Stimulated activated CD4-positive, alpha-beta T cell treated with anti-CD3 and anti-CD28 coated beads, Interleukin-12 subunit alpha, Interleukin-12 subunit beta, amount 100 ng/mL, for 48 hours (primary cell): ENCODE measurements around the gene PANX1.

Experiments
- DNase-seq, 3 donors: peaks; one replicate each; pipeline ENCODE4 v3.0.0-alpha.2; 2020; ENCODE audit warnings: low read depth in 2 of 3, low spot score in 1 of 3

Gene PANX1

DNA sequence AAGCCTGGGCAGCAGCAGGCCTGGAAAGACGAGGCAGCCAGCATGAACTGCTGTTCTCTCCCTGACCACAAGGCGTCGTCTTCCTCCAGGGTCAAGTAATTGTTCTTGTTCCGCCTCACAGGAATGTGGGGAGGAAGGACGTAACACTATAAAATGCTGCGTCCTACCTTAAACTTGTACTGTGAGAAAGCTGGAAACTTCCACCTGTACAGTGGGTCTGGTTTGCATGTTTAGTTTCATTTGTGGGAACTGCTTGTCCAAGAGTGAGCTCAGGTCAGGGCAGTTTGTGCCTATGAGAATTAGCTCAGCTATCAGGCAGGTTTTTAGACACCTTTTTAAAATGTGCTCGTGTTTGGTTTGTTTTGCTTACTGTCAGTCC lies 55.2 kb downstream of the PANX1 start:
- DNase-seq: peak in 2 of 3 donors; percentile 9 to 34

DNA sequence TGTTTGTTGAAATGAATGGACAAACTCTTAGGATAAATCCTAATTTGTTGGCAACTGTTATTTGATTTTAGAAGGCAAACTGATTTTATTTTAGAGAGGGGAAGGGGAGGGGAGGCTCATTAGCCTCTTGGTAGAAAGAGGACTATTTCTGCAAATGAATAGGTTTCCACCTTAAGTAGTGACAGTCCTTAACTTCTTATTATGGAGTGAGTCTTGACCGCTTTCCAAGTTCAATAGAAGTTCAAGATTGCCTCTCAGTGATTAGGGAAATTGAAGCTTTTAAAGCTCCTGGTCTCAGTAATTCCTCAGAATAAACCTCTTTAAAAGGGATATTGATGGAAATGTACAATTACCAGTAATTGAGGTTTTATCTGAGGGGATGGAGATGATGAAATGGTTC lies 55.7 kb downstream of the PANX1 start:
- no peak for DNase-seq

DNA sequence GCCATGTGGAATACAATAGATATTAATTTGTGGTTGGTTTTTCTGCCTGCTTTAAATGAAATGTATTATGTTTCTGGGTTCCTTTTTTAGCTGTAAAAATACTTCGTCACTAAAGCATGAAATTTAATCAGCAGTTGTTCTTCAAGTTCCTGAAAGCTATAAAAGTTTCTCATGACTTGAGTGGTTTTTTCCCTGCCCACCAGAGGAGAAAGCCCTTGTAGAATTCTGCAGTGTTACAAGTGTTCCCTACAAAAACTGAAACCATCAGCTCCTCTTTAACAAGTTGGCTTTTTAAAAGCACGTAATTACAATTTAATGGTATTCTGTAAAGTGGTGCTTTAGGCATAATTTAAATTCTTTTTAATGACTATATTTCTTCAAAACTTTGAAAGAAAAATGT lies 56.2 kb downstream of the PANX1 start:
- DNase-seq: no peak

DNA sequence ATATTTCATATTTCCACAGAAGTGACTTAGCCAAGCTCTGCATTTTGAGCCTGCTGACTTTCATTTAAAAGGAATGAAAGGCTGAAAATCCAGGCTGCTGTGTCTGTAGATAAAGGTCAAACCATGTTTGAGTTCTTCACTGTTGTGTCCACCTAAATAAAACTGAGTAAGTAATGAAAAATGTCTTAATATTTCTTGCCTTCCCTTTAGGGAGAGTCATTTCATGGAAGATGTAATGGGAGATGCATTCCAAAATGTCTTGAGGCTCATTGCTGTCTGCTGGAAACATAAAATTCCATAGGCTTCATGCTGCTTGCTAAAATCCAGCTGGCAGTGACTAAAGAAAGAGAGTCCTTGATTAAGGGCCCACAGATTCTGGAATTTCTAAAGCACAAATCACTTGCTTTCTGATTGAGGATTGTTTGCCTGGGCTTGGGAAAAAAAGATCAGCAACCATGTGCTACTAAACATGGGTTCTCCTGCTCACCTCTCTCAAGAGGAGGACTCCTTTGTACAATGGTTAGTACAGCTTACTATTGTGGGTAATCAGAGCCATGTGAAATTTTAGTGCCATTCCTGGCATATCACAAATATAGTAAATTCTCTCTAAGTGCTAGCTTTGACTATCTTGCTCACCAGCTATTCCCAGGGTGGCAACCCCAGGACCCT lies 56.9 kb downstream of the PANX1 start:
- DNase-seq: no peak

DNA sequence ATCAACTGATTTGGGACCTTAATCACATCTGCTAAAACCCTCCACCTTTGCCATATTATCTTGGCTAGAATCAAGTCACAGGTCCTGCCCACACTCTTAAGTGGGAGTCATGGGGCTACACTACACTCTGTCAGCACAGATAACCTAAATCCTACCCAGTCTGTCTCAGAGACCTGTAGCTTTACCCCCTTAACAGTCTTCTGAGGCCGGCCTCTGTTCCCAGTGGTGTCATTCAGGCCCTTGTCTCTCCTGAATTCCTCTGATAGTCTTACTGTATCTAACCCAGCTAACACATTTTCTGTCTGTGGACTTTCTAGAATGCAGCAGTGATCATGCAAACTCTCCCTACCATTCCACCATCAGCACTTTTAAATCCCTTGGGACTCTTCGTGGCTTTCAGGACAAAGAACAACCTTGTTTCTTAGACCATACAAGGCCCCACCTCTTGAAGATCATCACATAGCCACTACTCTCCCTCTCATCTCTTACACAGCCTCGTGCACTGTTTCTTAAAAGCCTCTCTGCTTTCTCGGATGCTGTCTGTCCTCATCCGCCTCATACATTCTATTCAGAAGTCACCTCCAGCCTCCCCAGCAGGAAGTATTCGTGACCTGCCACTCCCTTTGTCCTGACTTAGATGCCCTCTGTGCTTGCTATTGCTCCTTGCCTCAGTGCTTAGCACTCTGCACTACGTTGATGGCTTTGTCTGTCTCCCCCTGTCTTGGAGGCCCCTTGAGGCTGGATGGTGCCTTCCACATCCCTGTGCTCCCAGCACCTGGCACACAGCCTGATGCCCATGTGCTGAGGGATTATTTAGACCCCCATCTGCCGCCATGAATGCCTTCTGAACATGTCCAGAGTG lies 57.9 kb downstream of the PANX1 start:
- DNase-seq: no peak

DNA sequence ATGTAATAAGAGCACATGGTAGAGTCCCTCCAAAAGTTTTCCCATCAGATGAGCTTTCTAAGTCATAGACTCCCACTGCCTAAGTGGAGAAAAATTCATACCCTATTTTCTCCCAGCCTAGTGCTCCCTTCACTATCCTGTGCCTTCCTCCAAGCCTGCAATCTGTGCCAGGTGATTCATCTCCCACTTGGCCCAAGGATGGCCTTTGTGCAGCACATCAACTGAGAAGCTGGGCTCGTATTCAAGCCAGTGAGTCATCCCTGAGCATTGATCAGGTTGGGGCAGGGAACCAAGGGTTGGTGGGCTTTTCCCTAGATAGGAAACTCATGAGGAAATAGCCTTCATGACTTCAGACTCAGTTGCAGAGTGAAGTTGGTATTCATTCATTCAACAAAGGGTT lies 64.6 kb downstream of the PANX1 start:
- DNase-seq: no peak

DNA sequence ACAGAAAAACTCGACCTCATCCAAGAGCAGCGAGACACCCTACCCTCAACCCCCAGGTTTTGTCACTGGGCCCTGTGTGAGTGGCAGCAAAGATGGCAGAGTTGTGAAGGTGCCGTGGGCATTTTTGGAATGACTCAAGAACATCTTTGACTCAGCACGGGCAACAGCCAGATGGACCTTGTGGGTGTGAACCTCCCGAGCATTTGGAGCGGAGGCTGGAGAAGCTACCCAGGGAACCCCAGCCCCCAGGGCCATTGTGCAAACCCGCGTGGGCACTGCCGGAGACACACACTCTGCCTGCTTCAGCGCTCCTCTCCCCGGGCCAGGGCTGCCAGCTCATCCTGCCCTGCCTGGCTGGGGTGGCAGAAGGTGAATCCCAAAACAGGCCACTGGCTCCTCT lies 66.1 kb downstream of the PANX1 start:
- no peak for DNase-seq

DNA sequence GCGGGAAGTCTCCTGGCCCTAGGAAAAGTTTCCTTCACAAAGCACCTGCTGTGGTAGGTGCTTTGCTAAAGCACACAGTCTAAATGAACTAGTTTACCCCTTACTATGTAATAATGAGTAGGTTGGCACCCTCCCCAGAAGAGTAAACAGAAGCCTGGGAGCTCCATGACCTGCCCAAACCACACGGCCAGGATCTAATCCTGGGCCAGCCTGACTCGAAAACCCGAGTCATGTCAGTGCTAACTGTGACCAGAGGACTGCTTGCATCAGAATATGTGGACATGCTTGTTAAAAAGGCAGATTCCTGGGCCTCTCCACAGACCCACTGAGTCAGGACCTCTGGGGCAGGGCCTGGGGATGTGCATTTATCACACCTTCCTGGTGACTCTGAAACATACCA lies 67.7 kb downstream of the PANX1 start:
- DNase-seq: no peak

DNA sequence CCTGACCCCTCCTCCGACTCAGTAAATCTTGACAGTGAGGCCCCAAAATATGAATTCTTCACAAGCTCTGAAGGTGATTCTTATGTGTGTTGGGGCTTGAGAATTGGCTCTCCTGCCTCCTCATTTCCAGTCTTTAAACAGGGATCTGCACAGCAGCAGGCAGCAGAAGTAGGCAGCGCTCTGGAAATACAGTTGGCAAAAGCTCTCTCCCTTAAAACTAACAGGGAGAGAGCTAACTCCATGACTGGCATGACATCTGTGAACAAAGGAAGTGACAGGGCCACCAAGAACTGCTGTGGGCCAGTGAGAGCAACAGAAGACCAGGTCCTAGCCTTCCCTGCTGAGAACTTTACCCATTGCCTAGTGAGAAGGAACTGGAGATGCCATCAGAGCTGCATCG lies 70.1 kb downstream of the PANX1 start:
- no peak for DNase-seq

DNA sequence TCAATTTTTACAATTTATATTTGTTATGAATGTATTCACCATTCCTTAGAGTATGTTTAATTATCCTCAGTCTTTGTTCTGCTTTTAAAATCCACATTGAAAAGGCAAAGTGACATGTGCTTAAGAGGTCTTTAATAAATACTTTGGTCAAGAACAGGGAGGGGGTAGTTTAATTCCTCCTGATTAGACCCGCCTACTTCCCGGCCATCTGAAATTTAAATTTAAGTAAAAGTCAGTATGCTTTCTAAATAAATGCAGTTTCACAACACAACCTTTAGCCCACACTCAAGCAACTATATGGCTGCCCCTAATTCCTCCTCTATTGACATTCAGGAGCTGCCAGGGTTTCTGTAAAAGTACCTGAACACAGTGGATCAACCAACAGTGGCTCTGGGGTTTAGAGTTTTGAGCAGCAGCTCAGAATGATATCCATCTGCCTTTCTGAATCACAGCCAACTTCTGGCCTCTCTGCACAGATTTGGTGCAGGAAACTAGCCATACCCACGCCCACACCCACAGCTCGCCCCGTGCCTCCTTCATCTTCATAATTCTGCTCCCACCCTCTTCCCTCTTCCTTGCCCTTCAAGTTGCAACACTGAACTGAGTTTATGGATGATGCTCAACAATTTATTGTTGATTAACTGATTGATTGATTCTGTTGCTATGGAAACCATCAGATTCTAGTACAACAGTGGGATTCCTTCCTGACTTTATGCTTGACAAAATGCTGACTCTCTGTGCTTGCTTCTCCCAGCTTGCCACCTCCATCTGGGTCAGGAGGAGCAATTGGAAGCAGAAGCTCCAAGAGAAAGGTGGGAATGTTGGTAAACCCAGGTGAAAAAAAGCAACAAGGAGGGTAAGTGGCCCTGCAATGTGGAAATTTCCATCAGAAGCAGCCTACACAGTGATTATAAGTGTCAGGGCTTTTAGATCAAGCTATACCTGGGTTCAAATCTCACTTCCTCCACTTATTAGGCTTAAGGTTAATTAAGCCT lies 70.8 kb downstream of the PANX1 start:
- no peak for DNase-seq

DNA sequence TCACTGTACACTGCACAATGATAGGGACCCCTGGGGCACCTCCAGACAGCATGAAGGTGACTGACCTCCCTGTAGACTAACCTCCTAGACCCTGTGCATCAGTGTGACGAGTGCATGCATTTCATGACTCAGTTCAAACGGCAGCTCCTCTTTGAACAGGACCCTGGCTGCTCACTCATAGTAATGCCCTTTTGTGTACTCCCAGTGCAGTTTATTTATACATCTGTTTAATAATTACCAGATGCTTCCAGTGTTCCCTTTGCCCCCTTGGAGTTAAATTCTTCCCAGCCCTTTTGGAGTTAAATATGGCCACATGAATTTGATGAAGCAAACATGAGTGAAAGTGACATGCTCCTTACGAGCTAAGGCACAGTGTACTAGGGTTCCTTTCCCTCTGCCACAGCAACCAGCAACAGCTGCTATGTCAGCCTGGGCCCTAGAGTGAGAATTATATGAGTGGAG lies 72.4 kb downstream of the PANX1 start:
- no peak for DNase-seq

DNA sequence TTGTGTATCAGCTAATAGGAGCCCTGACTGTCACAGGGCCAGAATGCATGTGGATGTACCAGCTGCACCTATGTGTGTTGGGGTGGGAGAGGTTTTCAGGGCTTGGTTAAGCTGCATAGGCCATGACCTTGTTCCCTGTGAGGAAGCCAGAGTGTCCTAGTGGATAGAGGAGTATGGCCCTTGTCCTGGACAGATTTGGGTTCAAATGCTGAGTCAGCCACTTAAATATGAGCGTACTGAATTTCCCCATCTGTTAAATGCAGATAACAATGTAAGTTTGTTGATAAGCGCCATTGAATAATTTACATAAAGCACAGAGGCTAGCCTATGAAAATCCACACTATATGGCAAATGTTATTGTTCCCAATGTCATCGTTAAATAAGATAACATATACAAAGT lies 74.4 kb downstream of the PANX1 start:
- DNase-seq: no peak

DNA sequence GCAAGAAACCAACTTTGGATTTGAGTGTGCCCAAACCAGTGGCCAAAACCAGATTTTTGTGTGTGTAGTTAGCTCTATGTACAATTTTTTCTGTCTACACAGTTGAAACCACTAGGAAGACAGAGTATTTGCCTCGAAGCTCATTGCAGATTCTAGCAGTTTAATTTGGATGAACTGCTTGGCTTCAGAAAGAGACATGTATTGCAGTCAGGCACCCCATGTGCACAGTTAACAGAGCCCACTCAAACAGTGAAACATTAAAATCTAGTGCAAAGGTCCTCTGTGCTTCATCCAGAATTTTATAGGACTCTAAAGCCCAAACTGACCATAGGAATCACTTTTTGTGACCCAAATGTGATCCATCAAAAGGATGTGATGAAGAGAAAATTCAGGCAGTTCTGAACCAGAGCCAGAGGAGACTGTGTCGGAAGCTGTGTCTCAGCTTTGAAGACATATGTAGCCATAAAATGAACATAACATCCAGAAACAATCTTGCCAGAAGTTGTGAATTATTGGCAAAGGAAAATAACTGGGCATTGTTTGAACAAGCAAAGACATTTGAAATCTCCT lies 82.7 kb downstream of the PANX1 start:
- no peak for DNase-seq

DNA sequence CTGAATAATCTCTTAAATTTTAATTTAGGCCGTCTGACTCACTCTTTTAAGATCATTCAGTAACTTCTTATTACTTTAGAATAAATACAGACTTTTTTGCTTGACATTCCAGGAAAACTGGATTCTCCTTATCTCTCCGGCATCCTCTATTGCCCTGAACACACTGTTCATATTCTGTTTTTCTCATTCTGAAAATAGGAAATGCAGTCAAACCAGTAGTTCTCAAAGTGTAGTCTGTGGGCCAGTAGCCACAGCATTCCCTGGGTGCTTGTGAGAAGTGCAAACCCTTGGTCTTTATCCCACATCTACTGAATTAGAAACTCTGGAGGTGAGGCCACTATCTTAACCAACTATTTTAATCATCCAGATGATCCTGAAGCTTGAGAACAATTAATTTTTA lies 84.3 kb downstream of the PANX1 start:
- DNase-seq: no peak

DNA sequence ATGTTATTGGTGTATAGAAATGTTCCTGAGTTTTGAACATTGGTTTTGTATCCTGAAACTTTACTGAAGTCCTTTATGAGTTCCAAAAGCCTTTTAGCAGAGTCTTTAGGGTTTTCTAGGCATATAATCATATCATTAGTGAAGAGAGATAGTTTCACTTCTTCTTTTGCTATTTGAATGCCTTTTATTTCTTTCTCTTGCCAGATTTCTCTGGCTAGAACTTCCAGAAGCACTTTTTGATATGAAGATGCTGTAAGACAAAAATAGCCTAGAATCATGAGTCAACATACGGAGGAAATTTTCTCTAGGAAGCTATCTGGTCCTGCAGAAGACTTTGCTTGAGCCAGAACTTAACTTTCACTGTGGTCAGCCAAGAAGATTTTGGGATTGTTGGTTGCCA lies 89.1 kb downstream of the PANX1 start:
- no peak for DNase-seq

DNA sequence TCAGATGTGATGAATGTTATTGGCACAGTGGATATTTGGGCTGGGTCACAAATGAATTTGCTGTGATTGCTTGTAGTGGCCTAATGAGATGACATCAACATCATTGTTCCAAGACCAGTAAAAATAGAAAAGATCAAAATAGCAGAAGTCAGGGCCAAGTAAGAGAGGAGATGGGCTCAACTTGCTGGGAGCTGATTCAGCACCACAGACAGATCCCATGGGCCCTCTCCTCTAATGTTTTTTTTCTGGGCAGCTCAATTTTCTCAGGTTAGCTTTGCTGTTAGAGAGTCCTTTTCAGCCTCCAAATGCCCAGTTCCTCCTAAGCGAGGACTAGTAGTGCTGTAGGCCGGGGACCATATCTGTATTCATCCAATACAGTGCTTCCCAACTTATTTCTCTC lies 89.7 kb downstream of the PANX1 start:
- no peak for DNase-seq

DNA sequence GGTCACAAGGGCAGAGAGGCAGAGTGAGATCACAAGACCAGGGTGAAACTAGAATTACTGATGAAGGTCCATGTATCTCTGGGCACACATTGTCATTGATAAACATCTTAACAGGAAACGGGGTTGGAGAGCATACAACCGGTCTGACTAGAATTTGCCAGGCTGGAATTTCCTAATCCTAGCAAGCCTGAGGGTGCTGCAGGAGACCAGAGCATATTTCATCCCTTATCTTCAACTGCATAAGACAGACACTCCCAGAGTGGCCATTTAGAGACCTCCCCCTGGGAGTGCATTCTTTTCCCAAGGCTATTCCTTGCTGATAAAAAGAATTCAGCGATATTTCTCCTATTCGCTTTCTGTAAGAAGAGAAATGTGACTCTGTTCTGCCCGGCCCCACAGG lies 91.1 kb downstream of the PANX1 start:
- DNase-seq: no peak

DNA sequence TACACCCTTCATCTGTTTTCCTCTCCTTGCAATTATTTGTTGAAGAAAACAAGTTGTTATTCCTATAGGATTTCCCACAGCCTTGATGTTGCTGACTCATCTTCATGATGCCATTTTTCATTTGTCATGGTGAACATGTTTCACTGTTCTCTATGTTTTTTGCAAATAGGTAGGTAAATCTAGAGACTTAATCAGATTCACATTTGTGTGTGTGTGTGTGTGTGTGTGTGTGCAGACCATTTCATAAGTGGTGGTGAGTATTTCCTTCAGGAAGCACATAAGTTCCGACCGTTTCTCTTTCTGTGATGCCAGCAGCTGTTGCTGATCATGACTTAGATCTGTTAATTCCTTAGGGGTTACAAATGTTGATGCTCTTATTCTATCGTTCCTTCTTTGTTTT lies 95.4 kb downstream of the PANX1 start:
- DNase-seq: no peak
